Gastrocnemius medialis (tissue), 4 donors: ENCODE data around the gene LRRC3C.

ENCODE experiments used
- POLR2A ChIP-seq, 2 donors: fragments of 450-650 bp; IDR thresholded peaks; one replicate each; pipeline ENCODE4 v1.6.1; 2017; ENCODE audit warnings: antibody characterized with exemption in 2 of 2, mild to moderate bottlenecking in 2 of 2, moderate library complexity in 2 of 2
- TF ChIP-seq, protein P1 (sequence below), 5 experiments: fragments of 450-650 bp in 3 of 5; fragments of 200-600 bp in 2 of 5; sonication (generic) in 2 of 5; IDR thresholded peaks in 4 of 5; conservative IDR thresholded peaks in 1 of 5; 1 replicate in 4 of 5; 2 replicates in 1 of 5; pipeline ENCODE4 v1.5.1; 2016 to 2019; ENCODE audit warnings: antibody characterized with exemption in 5 of 5, mild to moderate bottlenecking in 3 of 5, moderate library complexity in 3 of 5

DNA sequence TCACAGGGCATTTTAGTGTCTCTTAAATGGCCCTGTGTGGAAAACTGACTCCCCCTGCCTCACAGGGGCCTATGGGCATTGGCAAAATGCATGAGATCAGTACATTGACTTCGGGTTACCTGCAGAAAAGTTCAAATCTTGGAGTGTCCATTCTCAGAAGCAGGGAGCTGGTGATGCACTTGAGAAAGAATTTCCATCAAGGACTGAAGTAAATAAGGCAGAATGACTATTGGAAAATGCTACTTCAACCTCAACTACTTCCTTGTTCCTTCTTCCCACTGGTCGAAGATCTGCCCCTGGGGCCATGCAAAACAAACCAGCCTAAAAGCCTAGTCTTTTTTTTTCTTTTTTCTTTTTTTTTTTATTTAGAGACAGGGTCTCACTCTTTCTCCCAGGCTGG, 21.5 kb downstream of the LRRC3C start:
- TF ChIP-seq, protein P1, sequence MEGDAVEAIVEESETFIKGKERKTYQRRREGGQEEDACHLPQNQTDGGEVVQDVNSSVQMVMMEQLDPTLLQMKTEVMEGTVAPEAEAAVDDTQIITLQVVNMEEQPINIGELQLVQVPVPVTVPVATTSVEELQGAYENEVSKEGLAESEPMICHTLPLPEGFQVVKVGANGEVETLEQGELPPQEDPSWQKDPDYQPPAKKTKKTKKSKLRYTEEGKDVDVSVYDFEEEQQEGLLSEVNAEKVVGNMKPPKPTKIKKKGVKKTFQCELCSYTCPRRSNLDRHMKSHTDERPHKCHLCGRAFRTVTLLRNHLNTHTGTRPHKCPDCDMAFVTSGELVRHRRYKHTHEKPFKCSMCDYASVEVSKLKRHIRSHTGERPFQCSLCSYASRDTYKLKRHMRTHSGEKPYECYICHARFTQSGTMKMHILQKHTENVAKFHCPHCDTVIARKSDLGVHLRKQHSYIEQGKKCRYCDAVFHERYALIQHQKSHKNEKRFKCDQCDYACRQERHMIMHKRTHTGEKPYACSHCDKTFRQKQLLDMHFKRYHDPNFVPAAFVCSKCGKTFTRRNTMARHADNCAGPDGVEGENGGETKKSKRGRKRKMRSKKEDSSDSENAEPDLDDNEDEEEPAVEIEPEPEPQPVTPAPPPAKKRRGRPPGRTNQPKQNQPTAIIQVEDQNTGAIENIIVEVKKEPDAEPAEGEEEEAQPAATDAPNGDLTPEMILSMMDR (IDR thresholded peaks at IDR 0.05 in 4 of 5, conservative IDR thresholded peaks at IDR 0.05 in 1 of 5) = no peak
- no peak for TF ChIP-seq POLR2A (IDR thresholded peaks at IDR 0.05)
